ENCODE data around the gene GLI2.

GLI2 gene

GRCh38 chr2:120747706-120748105 lies 12.0 kb downstream of the GLI2 start:
- TF ChIP-seq CTCF (IDR thresholded peaks at IDR 0.05; ENCODE audit: borderline replicate concordance, insufficient read depth, low read depth, low read length) = no peak
- no peak overlapping the region for H3K4me3 ChIP-seq (ENCODE audit: low read depth, low read length)

GRCh38 chr2:120748310-120748709 lies 12.6 kb downstream of the GLI2 start:
- H3K4me3 ChIP-seq (ENCODE audit: low read depth, low read length) = no peak overlapping the region
- TF ChIP-seq CTCF (IDR thresholded peaks at IDR 0.05; ENCODE audit: borderline replicate concordance, insufficient read depth, low read depth, low read length) = no peak

DNA sequence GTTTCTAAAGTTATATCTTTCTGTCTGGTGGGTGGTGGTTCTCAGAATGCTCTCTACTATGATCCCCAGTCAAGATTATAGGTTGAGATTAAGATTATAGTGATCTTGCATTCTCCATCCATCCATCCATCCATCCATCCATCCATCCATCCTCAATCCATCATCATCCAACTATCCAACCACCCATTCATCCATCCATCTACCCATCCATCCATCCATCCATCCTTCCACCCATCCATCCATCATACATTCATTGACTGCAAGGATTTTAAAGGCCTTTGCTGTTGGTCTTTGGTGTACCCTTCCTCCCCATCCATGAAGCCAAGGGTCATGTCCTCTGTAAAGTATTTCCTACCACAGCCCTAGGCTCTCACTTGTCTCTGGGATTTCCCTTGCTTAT lies 13.1 kb downstream of the GLI2 start:
- no peak overlapping the region for H3K4me3 ChIP-seq (ENCODE audit: low read depth, low read length)
- TF ChIP-seq CTCF (IDR thresholded peaks at IDR 0.05; ENCODE audit: borderline replicate concordance, insufficient read depth, low read depth, low read length) = no peak

- no peak for TF ChIP-seq CTCF (IDR thresholded peaks at IDR 0.05; ENCODE audit: borderline replicate concordance, insufficient read depth, low read depth, low read length)
- H3K4me3 ChIP-seq (ENCODE audit: low read depth, low read length) = no peak overlapping the region
Observed at GRCh38 chr2:120749506-120750431, 14.1 kb downstream of the GLI2 start.

GRCh38 chr2:120750488-120751210 lies 15.0 kb downstream of the GLI2 start:
- TF ChIP-seq CTCF (IDR thresholded peaks at IDR 0.05; ENCODE audit: borderline replicate concordance, insufficient read depth, low read depth, low read length) = no peak
- no peak overlapping the region for H3K4me3 ChIP-seq (ENCODE audit: low read depth, low read length)

GRCh38 chr2:120751553-120751952 lies 15.9 kb downstream of the GLI2 start:
- TF ChIP-seq CTCF (IDR thresholded peaks at IDR 0.05; ENCODE audit: borderline replicate concordance, insufficient read depth, low read depth, low read length) = no peak
- no peak overlapping the region for H3K4me3 ChIP-seq (ENCODE audit: low read depth, low read length)

Measured in GM12875 (cell line).